Spleen (tissue), 11 donors: ENCODE results near the gene BAIAP2L2. TPM values are rescaled to one million over a fixed set of nuclear protein-coding genes. Genes with fewer than 3 reads are reported as not detected.

Source experiments
- DNase-seq: peaks from one replicate; pipeline ENCODE4 v3.0.0-alpha.2; 2020
- H3K27ac ChIP-seq, 8 donors: fragments of 200-600 bp; sonication (generic) in 7 of 8; 1 replicate in 4 of 8; 2 replicates in 4 of 8; pipeline versions ENCODE4 v1.5.0 to v1.8.0; 2016 to 2021; ENCODE audit warnings: inconsistent platforms in 4 of 8, mild to moderate bottlenecking in 4 of 8, moderate library complexity in 1 of 8
- H3K27me3 ChIP-seq, 7 donors: fragments of 200-600 bp; sonication (generic) in 6 of 7; replicated peaks in 1 of 7; 1 replicate in 4 of 7; 2 replicates in 3 of 7; pipeline versions ENCODE4 v1.5.0 to v1.8.0; 2016 to 2021; ENCODE audit warnings: inconsistent platforms in 3 of 7, mild to moderate bottlenecking in 1 of 7
- H3K36me3 ChIP-seq, 6 donors: fragments of 200-600 bp; sonication (generic) in 5 of 6; 1 replicate in 4 of 6; 2 replicates in 2 of 6; pipeline versions ENCODE4 v1.5.0 to v1.8.0; 2016 to 2021; ENCODE audit warnings: inconsistent platforms in 2 of 6
- H3K4me1 ChIP-seq, 6 donors: fragments of 200-600 bp; sonication (generic) in 5 of 6; 1 replicate in 3 of 6; 2 replicates in 3 of 6; pipeline versions ENCODE4 v1.5.0 to v1.8.0; 2016 to 2021; ENCODE audit warnings: inconsistent platforms in 3 of 6
- H3K4me3 ChIP-seq, 8 donors: fragments of 200-600 bp; sonication (generic) in 7 of 8; 1 replicate in 4 of 8; 2 replicates in 4 of 8; pipeline versions ENCODE4 v1.5.0 to v1.8.0; 2016 to 2021; ENCODE audit warnings: inconsistent platforms in 4 of 8, mild to moderate bottlenecking in 4 of 8, moderate library complexity in 2 of 8
- H3K9me3 ChIP-seq, 8 donors: fragments of 200-600 bp; sonication (generic) in 7 of 8; 1 replicate in 4 of 8; 2 replicates in 4 of 8; pipeline versions ENCODE4 v1.5.0 to v1.8.0; 2016 to 2021; ENCODE audit warnings: inconsistent platforms in 4 of 8
- CTCF ChIP-seq, 11 experiments: fragments of 200-600 bp in 7 of 11; fragments of 450-650 bp in 4 of 11; sonication (generic) in 4 of 11; IDR thresholded peaks in 8 of 11; conservative IDR thresholded peaks in 3 of 11; 1 replicate in 7 of 11; 2 replicates in 4 of 11; pipeline versions ENCODE4 v1.4.0 to v1.8.0; 2016 to 2021; ENCODE audit warnings: antibody characterized with exemption in 11 of 11, inconsistent platforms in 4 of 11, mild to moderate bottlenecking in 1 of 11
- POLR2A ChIP-seq, 3 donors: fragments of 450-650 bp; IDR thresholded peaks; one replicate each; pipeline ENCODE4 v1.5.1; 2017; ENCODE audit warnings: antibody characterized with exemption in 3 of 3, mild to moderate bottlenecking in 1 of 3
- POLR2AphosphoS5 ChIP-seq, 3 donors: sonication (generic); formaldehyde crosslinking; IDR thresholded peaks; one replicate each; pipeline ENCODE4 v1.5.1; 2017; ENCODE audit warnings: antibody characterized with exemption in 3 of 3
- WGBS, 5 donors: extraction: QIAGEN DNeasy Blood & Tissue Kit in 3 of 5; methylation state at CpG; one replicate each; pipeline versions ENCODE4 v1.1.5 to v1.1.7; 2013 to 2018; 5-methylcytosine and 5-hydroxymethylcytosine counted together
- intact Hi-C: fragments of 100-400 bp; cut with DNase I; formaldehyde crosslinking; loops from one replicate; pipeline ENCODE4 v1.15.0; 2023; ENCODE audit warnings: low total_unique reads
- polyA plus RNA-seq, 3 donors: library from polyadenylated mRNA; stranded (reverse); fragments of 200-250 nt; gene quantifications; one replicate each; pipeline ENCODE4 v1.2.1, GENCODE V29; 2013
- total RNA-seq, 7 donors: library from RNA; depleted of rRNA in 3 of 7; stranded (reverse); fragments of >200 nt in 3 of 7; fragmentation: NEBNext Ultra II Directional in 4 of 7; extraction: Animal tissue kit (Norgen Biotek cat#: 25700) in 4 of 7; gene quantifications; one replicate each; pipeline versions ENCODE4 v1.1.0 to v1.2.1, GENCODE V29; 2016 to 2021
- donor health status: healthy with polysubstance abuse.
- donor health status: DM: no; HTN: no; CAD: no; lungs with moderate emphysema.
- donor health status: DM: no; HTN: no; CAD: no.
- donor health status: Bipolar disorder and iron deficiency.
- donor health status: healthy.
- donor health status: DM: no; HTN: no; CAD: no.
- donor health status: DM: yes; HTN: yes; CAD: no.

Gene BAIAP2L2
- total and polyA plus RNA-seq, 10 donors = 0.37 to 3.0 (median 0.91) TPM

- Histone ChIP-seq H3K27ac (no peak overlapping the region), H3K9me3 (no peaks in the 10 kb centered on the region), H3K36me3 (peaks cover 0 to 9% (median 0%) of the 10 kb centered on the region in 6 donors), H3K4me1 (peaks cover 0 to 16% (median 6%) of the 10 kb centered on the region in 6 donors), H3K4me3 (peak overlapping the region in 3 of 8 donors; percentile 19 to 42 (median 25)), H3K27me3 (peaks cover 0 to 29% (median 19%) of the 10 kb centered on the region in 7 donors)
- intact Hi-C loops = no loop called here
- DNase-seq = no peak
- TF ChIP-seq POLR2AphosphoS5 (IDR thresholded peaks at IDR 0.05) (peak in 2 of 3 donors; percentile 6 to 42), CTCF (IDR thresholded peaks at IDR 0.05 in 8 of 11, conservative IDR thresholded peaks at IDR 0.05 in 3 of 11) (no peak), POLR2A (IDR thresholded peaks at IDR 0.05) (no peak)
- 16 to 36% (median 31%) methylated on average over 32 to 81 of the region's 85 CpGs for WGBS, 5 donors
Observed at GRCh38 chr22:38088629-38089473, 21.6 kb downstream of the BAIAP2L2 start.

GRCh38 chr22:38087855-38088254 lies 22.6 kb downstream of the BAIAP2L2 start:
- no peak for DNase-seq
- Histone ChIP-seq H3K36me3 (peaks cover 0 to 9% (median 0%) of the 10 kb centered on the region in 6 donors), H3K4me3 (no peak overlapping the region), H3K4me1 (peaks cover 0 to 19% (median 8%) of the 10 kb centered on the region in 6 donors), H3K9me3 (no peaks in the 10 kb centered on the region), H3K27ac (no peak overlapping the region), H3K27me3 (peaks cover 0 to 39% (median 21%) of the 10 kb centered on the region in 7 donors)
- intact Hi-C loops = no loop called here
- WGBS, 5 donors = 86 to 94% (median 91%) methylated on average over 12 of the region's 12 CpGs
- no peak for TF ChIP-seq CTCF (IDR thresholded peaks at IDR 0.05 in 8 of 11, conservative IDR thresholded peaks at IDR 0.05 in 3 of 11)
- TF ChIP-seq POLR2AphosphoS5 (IDR thresholded peaks at IDR 0.05) = no peak
- TF ChIP-seq POLR2A (IDR thresholded peaks at IDR 0.05) = no peak

- intact Hi-C loops = no loop called here
- TF ChIP-seq POLR2AphosphoS5 (IDR thresholded peaks at IDR 0.05) = no peak
- no peak for TF ChIP-seq POLR2A (IDR thresholded peaks at IDR 0.05)
- TF ChIP-seq CTCF (IDR thresholded peaks at IDR 0.05 in 8 of 11, conservative IDR thresholded peaks at IDR 0.05 in 3 of 11) = no peak
- DNase-seq = no peak
- Histone ChIP-seq H3K27ac (no peak overlapping the region), H3K27me3 (peaks cover 3 to 48% (median 30%) of the 10 kb centered on the region in 7 donors), H3K36me3 (peaks cover 0 to 9% (median 0%) of the 10 kb centered on the region in 6 donors), H3K4me3 (no peak overlapping the region), H3K9me3 (no peaks in the 10 kb centered on the region), H3K4me1 (peaks cover 6 to 28% (median 17%) of the 10 kb centered on the region in 6 donors)
- 89 to 94% (median 92%) methylated on average over 13 of the region's 13 CpGs for WGBS, 5 donors
Observed at GRCh38 chr22:38086942-38087341, 23.5 kb downstream of the BAIAP2L2 start.
